HCT116 (cell line): ENCODE results near the gene MYH10. TPM values are rescaled to one million over a fixed set of nuclear protein-coding genes. Genes with fewer than 3 reads are reported as not detected.

Source experiments
- ATAC-seq: fragments of 200-7000 bp; cut with Tn5 transposase; 2 replicates; pipeline ENCODE4 v1.9.1; 2020; ENCODE audit warnings: mild to moderate bottlenecking, moderate library complexity
- BruUV-seq: library from RNA; stranded (reverse); fragments of 400-500 nt; replicated peaks from 2 replicates; lab custom pipeline; 2021; lab: Mats Ljungman, UMichigan
- CTCF ChIA-PET: fragments of 300-600 bp; sonication (Branson Sonifier 250); formaldehyde crosslinking; loops from one replicate; lab custom pipeline; 2021; ENCODE audit warnings: antibody characterized with exemption; lab: Charles Lee
- POLR2A ChIA-PET: fragments of 300-600, 350-600 bp; sonication (Branson Sonifier 250); formaldehyde crosslinking; loops from one replicate; lab custom pipeline; 2021; ENCODE audit warnings: antibody characterized with exemption; lab: Charles Lee
- RAD21 ChIA-PET, 2 experiments: fragments of 300-600 bp; sonication (Branson Sonifier 250); formaldehyde crosslinking; loops; one replicate each; lab custom pipeline; 2023; ENCODE audit warnings: low total read pairs in 2 of 2; ENCODE audit not compliant: uncharacterized antibody in 2 of 2, unreplicated experiment in 2 of 2, low non-redundant PET in 1 of 2; lab: Charles Lee
- DNase-seq: peaks from one replicate; pipeline ENCODE4 v3.0.0-alpha.2; 2010; ENCODE audit warnings: low read depth, low spot score
- H2AFZ ChIP-seq: fragments of 200-600 bp; shearing (Covaris generic), sonication (generic); 2 replicates; pipeline ENCODE4 v1.6.1; 2017; ENCODE audit warnings: low read depth, mixed run types, mixed read lengths, antibody characterized with exemption, low read length; ENCODE audit not compliant: poor library complexity, severe bottlenecking
- H3K27ac ChIP-seq: 2 replicates; pipeline ENCODE4 v1.5.1; 2012; ENCODE audit warnings: low read depth, low read length
- H3K27me3 ChIP-seq: fragments of 200-600 bp; sonication (generic); 2 replicates; pipeline ENCODE4 v1.6.1; 2016; ENCODE audit warnings: mixed run types, low read length, mixed read lengths; ENCODE audit not compliant: insufficient read depth
- H3K36me3 ChIP-seq, 2 experiments: fragments of 200-500 bp in 1 of 2; fragments of 200-600 bp in 1 of 2; sonication (Bioruptor generic) in 1 of 2; sonication (generic) in 1 of 2; 2 replicates each; pipeline versions ENCODE4 v1.5.1 to v1.6.1; 2014 to 2016; ENCODE audit warnings: low read length in 2 of 2, inconsistent platforms in 1 of 2, mixed read lengths in 1 of 2, mixed run types in 1 of 2; ENCODE audit not compliant: insufficient read depth in 2 of 2, control insufficient read depth in 1 of 2
- H3K4me1 ChIP-seq, 2 experiments: fragments of 200-600 bp in 1 of 2; sonication (generic) in 1 of 2; 2 replicates each; pipeline versions ENCODE4 v1.5.1 to v1.6.1; 2012 to 2017; ENCODE audit warnings: low read length in 2 of 2, inconsistent platforms in 1 of 2, mild to moderate bottlenecking in 1 of 2, mixed read lengths in 1 of 2, mixed run types in 1 of 2, moderate library complexity in 1 of 2; ENCODE audit not compliant: insufficient read depth in 2 of 2, control insufficient read depth in 1 of 2
- H3K4me2 ChIP-seq: fragments of 200-600 bp; sonication (generic); 2 replicates; pipeline ENCODE4 v1.6.1; 2017; ENCODE audit warnings: mixed run types, low read length, mixed read lengths
- H3K4me3 ChIP-seq, 2 experiments: fragments of 200-600 bp in 1 of 2; sonication (generic) in 1 of 2; replicated peaks in 1 of 2; 2 replicates each; pipeline ENCODE4 v1.5.1; 2011 to 2016; ENCODE audit warnings: low read length in 2 of 2, control low read depth in 1 of 2, low read depth in 1 of 2, mild to moderate bottlenecking in 1 of 2, mixed read lengths in 1 of 2, mixed run types in 1 of 2
- H3K79me2 ChIP-seq: fragments of 200-600 bp; sonication (generic); 2 replicates; pipeline ENCODE4 v1.6.1; 2017; ENCODE audit warnings: mild to moderate bottlenecking, mixed run types, low read length, moderate library complexity, mixed read lengths; ENCODE audit not compliant: insufficient read depth
- H3K9ac ChIP-seq: fragments of 200-600 bp; sonication (generic); 2 replicates; pipeline ENCODE4 v1.6.1; 2016; ENCODE audit warnings: low read length, mixed read lengths
- H3K9me2 ChIP-seq: fragments of 200-600 bp; sonication (generic), shearing (Covaris generic); 2 replicates; pipeline ENCODE4 v1.6.1; 2017; ENCODE audit warnings: mixed run types, mild to moderate bottlenecking, moderate library complexity; ENCODE audit not compliant: insufficient read depth
- H3K9me3 ChIP-seq, 2 experiments: fragments of 200-500 bp in 1 of 2; fragments of 200-600 bp in 1 of 2; sonication (Bioruptor generic) in 1 of 2; sonication (generic) in 1 of 2; 2 replicates each; pipeline ENCODE4 v1.6.1; 2014 to 2017; ENCODE audit warnings: low read length in 2 of 2, mixed read lengths in 2 of 2, inconsistent platforms in 1 of 2, low read depth in 1 of 2, mild to moderate bottlenecking in 1 of 2, mixed run types in 1 of 2, moderate library complexity in 1 of 2; ENCODE audit not compliant: control insufficient read depth in 1 of 2, insufficient read depth in 1 of 2
- H4K20me1 ChIP-seq: fragments of 200-600 bp; sonication (generic), shearing (Covaris generic); 2 replicates; pipeline ENCODE4 v1.6.1; 2017; ENCODE audit warnings: mixed run types, mild to moderate bottlenecking, moderate library complexity; ENCODE audit not compliant: insufficient read depth
- CEBPB ChIP-seq: IDR thresholded peaks from 2 replicates; pipeline ENCODE4 v1.6.1; 2012; ENCODE audit warnings: low read depth
- EGR1 ChIP-seq: IDR thresholded peaks from 2 replicates; pipeline ENCODE4 v1.6.1; 2012; ENCODE audit warnings: low read depth
- EZH2 ChIP-seq: fragments of 200-600 bp; sonication (generic); IDR thresholded peaks from 2 replicates; pipeline ENCODE4 v1.6.1; 2017; ENCODE audit warnings: antibody characterized with exemption, mixed run types
- JUND ChIP-seq: IDR thresholded peaks from 2 replicates; pipeline ENCODE4 v1.6.1; 2012
- POLR2A ChIP-seq: IDR thresholded peaks from 2 replicates; pipeline ENCODE4 v1.7.0; 2011; ENCODE audit warnings: borderline replicate concordance; ENCODE audit not compliant: insufficient read depth, insufficient read length; ENCODE audit errors: extremely low read depth
- RAD21 ChIP-seq: IDR thresholded peaks from 2 replicates; pipeline ENCODE4 v1.6.1; 2012; ENCODE audit warnings: low read depth, mild to moderate bottlenecking
- REST ChIP-seq: IDR thresholded peaks from 2 replicates; pipeline ENCODE4 v1.6.1; 2012; ENCODE audit warnings: low read depth
- SRF ChIP-seq: IDR thresholded peaks from 2 replicates; pipeline ENCODE4 v1.6.1; 2012; ENCODE audit warnings: low read depth
- TCF7L2 ChIP-seq: IDR thresholded peaks from 2 replicates; pipeline ENCODE4 v1.7.0; 2011; ENCODE audit warnings: borderline replicate concordance, inconsistent platforms; ENCODE audit not compliant: insufficient read depth, insufficient read length; ENCODE audit errors: extremely low read depth
- ZFX ChIP-seq: fragments of 450-650 bp; IDR thresholded peaks from 2 replicates; pipeline ENCODE4 v1.6.1; 2017
- intact Hi-C: fragments of 100-400 bp; cut with micrococcal nuclease; formaldehyde crosslinking; loops from 2 replicates; pipeline ENCODE4 v1.10.0; 2022
- total RNA-seq: library from RNA; stranded (reverse); gene quantifications from one replicate; pipeline ENCODE4 v1.2.1, GENCODE V29; 2021; ENCODE audit not compliant: unreplicated experiment

The MYH10 gene
- total RNA-seq, 1 experiment from 2014 or later: 39.2 TPM

GRCh38 chr17:8492121-8492520 lies 138.4 kb downstream of the MYH10 start:
- H3K9me2 ChIP-seq: no peaks in the 10 kb centered on the region
- H3K79me2 ChIP-seq: no peaks in the 10 kb centered on the region
- H3K27me3 ChIP-seq: no peaks in the 10 kb centered on the region
- H3K36me3 ChIP-seq: peaks cover 8 to 9% of the 10 kb centered on the region in 2 experiments; a peak in 3 of 4 replicates
- H2AFZ ChIP-seq: no peak overlapping the region
- no peak for DNase-seq
- no TSS peak for BruUV-seq
- no peaks in the 10 kb centered on the region for H3K9me3 ChIP-seq
- CTCF ChIA-PET: no interaction called here
- H3K4me1 ChIP-seq: no peaks in the 10 kb centered on the region
- no peak for ATAC-seq
- no peak overlapping the region for H3K4me3 ChIP-seq
- H3K4me2 ChIP-seq: no peak overlapping the region
- no peak overlapping the region for H3K9ac ChIP-seq
- no peaks in the 10 kb centered on the region for H4K20me1 ChIP-seq
- RAD21 ChIA-PET: no interaction called here
- TF ChIP-seq TCF7L2: no peak
- no peak for TF ChIP-seq JUND
- TF ChIP-seq EGR1: no peak
- no peak for TF ChIP-seq EZH2
- no peak for TF ChIP-seq SRF
- TF ChIP-seq POLR2A: no peak
- no peak for TF ChIP-seq CEBPB
- TF ChIP-seq REST: no peak
- TF ChIP-seq RAD21: no peak
- TF ChIP-seq ZFX: no peak
- no peak overlapping the region for H3K27ac ChIP-seq
- intact Hi-C loops: no loop called here
- POLR2A ChIA-PET: no interaction called here
